ENCODE results near the gene C1GALT1. TPM values are rescaled to one million over a fixed set of nuclear protein-coding genes. Genes with fewer than 3 reads are reported as not detected.

C1GALT1 gene
- total RNA-seq, 2 experiments from 2014 or later: 25.7 to 29.1 TPM

DNA sequence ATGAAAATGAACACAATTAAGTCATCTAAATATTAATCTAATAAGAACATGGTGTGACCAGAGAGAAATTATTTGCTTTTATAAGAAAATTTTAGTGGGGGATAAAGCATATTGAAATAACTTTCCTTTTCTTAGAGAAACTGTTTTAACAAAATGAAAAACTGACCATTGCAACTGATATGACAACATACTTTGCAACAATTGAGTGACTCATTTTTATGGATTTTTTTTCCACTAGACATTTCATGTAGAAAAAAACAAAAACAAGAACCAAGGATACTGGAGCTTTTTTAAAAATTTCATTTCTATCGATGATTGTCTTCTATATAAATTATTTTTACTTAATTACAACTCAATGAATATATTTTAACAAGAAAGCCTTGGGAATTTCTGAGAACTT is 90.0 kb downstream of the C1GALT1 start:
- Mint-ChIP-seq H3K9me3 (no peaks in the 10 kb centered on the region), H3K4me1 (ENCODE audit: low read depth) (no peaks in the 10 kb centered on the region)
- intact Hi-C loops (cut with micrococcal nuclease): no loop called here

DNA sequence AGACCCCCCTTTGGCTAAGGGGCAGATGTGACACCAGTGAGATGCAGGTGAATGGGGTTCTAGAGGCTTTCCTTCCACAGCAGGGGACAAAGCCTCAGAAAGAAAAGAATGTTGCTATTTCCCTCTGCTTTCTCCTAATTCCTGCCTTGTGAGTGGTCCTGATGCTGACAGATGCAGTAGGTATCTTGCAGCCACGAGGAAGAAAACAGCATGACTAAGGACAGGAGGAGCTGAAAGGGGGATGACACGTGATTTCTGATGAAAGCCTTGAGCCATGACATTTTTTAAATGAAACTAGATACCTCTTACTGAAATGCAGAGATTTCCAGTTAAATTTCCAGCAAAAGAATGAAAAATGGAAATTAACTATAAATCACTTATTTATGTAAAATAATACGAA is 92.4 kb downstream of the C1GALT1 start:
- Mint-ChIP-seq H3K27ac (no peak overlapping the region), H3K36me3 (ENCODE audit: low read depth) (no peaks in the 10 kb centered on the region), H3K27me3 (ENCODE audit: low read depth) (no peaks in the 10 kb centered on the region), H3K4me1 (ENCODE audit: low read depth) (no peaks in the 10 kb centered on the region), H3K4me3 (no peak overlapping the region), H3K9me3 (no peaks in the 10 kb centered on the region)
- no peak for DNase-seq
- CTCF ChIA-PET: no interaction called here
- intact Hi-C loops (cut with micrococcal nuclease): loop anchor here (5.0 kb wide), 1 partner anchor 172 kb away; no protein-coding TSS in a partner anchor

More for the DNA sequence above, 90.0 kb downstream of the C1GALT1 start:
- no peaks in the 10 kb centered on the region for H3K27me3 Mint-ChIP-seq (ENCODE audit: low read depth)
- H3K36me3 Mint-ChIP-seq (ENCODE audit: low read depth): no peaks in the 10 kb centered on the region
- CTCF ChIA-PET: no interaction called here
- no peak for DNase-seq
- no peak overlapping the region for H3K4me3 Mint-ChIP-seq
- no peak overlapping the region for H3K27ac Mint-ChIP-seq

DNA sequence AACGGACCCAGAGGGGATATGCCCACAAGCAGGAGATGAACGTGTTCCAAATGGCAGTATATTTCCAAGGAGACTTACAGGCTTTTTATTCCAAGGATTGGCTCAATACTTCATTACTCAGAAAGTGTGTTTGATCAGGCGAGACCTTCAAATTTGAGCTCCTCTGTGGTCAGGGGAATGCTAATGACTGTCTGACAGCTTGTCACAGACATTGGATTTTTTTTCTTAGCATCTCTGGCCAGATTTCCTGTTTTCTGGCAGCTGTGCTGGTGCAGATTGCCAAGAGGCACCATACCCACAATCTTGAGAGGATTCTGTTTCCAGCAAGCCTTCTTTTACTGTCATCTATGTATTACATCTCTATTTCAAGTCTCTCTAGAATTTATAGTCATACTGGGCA is 93.8 kb downstream of the C1GALT1 start:
- H3K27ac Mint-ChIP-seq: no peak overlapping the region
- intact Hi-C loops (cut with micrococcal nuclease): loop anchor here (5.0 kb wide), 1 partner anchor 174 kb away; no protein-coding TSS in a partner anchor
- no peaks in the 10 kb centered on the region for H3K27me3 Mint-ChIP-seq (ENCODE audit: low read depth)
- no peaks in the 10 kb centered on the region for H3K36me3 Mint-ChIP-seq (ENCODE audit: low read depth)
- no peaks in the 10 kb centered on the region for H3K9me3 Mint-ChIP-seq
- H3K4me1 Mint-ChIP-seq (ENCODE audit: low read depth): no peaks in the 10 kb centered on the region
- CTCF ChIA-PET: no interaction called here
- no peak for DNase-seq
- H3K4me3 Mint-ChIP-seq: no peak overlapping the region

DNA sequence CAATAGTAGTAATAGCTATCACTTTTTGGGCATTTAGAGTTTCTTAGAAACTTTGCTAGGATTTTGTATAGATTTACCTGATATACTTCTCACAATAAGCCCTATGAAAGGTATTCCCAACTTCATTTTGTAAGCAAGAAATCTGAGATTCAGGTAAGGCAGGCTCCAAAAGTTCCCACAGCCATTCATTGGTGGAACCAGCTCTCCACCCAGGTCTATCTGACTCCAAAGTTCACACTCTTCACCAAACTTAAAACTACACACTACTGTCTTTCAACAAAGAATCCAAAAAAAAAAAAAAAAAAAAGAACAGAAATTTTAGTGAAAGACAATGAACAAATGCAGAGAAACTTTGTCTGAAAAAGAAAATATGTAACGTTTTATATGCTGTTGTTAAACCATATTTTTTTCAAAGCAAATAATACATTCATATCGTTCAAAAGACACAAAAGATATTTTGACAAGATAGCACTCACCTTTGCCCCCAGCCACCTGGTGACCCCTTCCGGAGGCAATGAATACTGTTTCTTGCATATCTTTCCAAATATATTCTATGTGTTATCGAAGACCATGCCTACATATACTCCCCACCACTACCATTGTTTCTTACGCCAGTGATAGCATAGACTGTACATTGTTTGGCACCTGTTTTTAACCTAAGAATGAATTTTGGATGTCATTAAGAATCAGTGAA is 108.2 kb downstream of the C1GALT1 start:
- H3K27ac Mint-ChIP-seq: no peak overlapping the region
- intact Hi-C loops (cut with micrococcal nuclease): no loop called here
- no peaks in the 10 kb centered on the region for H3K36me3 Mint-ChIP-seq (ENCODE audit: low read depth)
- no peak overlapping the region for H3K4me3 Mint-ChIP-seq
- peaks cover 3% of the 10 kb centered on the region for H3K4me1 Mint-ChIP-seq (ENCODE audit: low read depth)
- no peak for DNase-seq
- no peaks in the 10 kb centered on the region for H3K27me3 Mint-ChIP-seq (ENCODE audit: low read depth)
- CTCF ChIA-PET: no interaction called here
- peaks cover 5% of the 10 kb centered on the region for H3K9me3 Mint-ChIP-seq

DNA sequence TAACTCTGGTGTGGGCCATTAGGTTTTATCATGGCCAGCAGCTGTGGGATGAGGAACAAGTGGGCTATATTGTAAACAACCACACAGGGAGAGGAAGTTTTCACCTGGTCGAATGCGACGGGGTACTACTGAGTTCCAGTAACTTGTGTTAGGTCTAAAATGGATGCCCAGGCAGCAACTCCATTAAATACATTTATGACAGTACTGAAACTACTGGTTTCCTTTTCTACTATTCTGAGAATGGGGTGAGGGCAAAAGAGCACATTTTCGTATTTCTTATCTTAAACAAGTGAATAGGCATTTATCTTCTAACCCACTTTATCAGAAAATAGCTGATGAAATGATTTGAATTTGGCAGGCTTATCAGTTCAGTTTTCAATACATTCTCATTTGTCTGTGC is 109.7 kb downstream of the C1GALT1 start:
- H3K9me3 Mint-ChIP-seq: no peaks in the 10 kb centered on the region
- no peak for DNase-seq
- H3K27ac Mint-ChIP-seq: no peak overlapping the region
- no peak overlapping the region for H3K4me3 Mint-ChIP-seq
- intact Hi-C loops (cut with micrococcal nuclease): no loop called here
- H3K27me3 Mint-ChIP-seq (ENCODE audit: low read depth): no peaks in the 10 kb centered on the region
- CTCF ChIA-PET: no interaction called here
- H3K36me3 Mint-ChIP-seq (ENCODE audit: low read depth): no peaks in the 10 kb centered on the region
- peaks cover 3% of the 10 kb centered on the region for H3K4me1 Mint-ChIP-seq (ENCODE audit: low read depth)

DNA sequence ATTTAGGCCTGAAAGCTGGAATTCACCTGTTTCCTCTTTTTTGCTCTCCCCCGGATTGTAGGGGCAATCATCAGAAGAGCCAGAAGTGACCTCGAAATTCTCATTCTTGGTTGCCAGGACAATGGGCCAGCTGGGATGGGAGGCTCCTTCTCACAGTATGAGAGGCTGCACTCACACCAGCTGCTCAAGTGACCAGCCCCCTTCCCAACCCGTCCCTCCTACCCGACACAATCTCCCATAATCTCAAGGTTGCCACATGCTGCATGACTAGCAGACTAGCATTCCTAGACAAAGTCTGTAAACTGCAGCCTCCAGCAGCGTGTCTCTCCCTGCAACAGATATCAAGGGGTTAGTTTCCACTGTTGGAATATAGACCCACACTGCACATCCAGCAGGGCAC is 110.3 kb downstream of the C1GALT1 start:
- Mint-ChIP-seq H3K4me3 (no peak overlapping the region), H3K27me3 (ENCODE audit: low read depth) (no peaks in the 10 kb centered on the region), H3K4me1 (ENCODE audit: low read depth) (peaks cover 3% of the 10 kb centered on the region), H3K9me3 (peaks cover 3% of the 10 kb centered on the region), H3K27ac (no peak overlapping the region), H3K36me3 (ENCODE audit: low read depth) (no peaks in the 10 kb centered on the region)
- DNase-seq: no peak
- CTCF ChIA-PET: no interaction called here
- intact Hi-C loops (cut with micrococcal nuclease): no loop called here

DNA sequence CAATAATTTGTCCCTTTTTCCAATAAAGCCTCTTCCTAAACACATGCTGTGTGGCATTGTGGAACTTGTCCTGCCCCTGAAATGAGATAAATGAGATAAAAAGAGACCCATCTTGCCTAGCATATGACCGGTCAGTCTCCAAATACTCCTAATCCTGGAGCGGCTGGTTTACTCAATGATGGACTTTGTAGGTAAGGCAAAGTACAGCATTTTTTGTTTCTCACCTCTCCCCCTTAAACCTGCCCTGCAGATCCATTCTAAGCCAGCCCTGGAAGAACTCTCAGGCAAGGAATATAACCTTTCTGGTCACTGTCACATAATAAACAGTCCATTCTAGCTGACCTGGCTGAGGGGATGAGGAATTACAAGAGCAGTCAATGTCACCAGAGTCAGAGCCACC is 110.7 kb downstream of the C1GALT1 start:
- H3K36me3 Mint-ChIP-seq (ENCODE audit: low read depth): no peaks in the 10 kb centered on the region
- H3K27ac Mint-ChIP-seq: no peak overlapping the region
- DNase-seq: no peak
- peaks cover 4% of the 10 kb centered on the region for H3K9me3 Mint-ChIP-seq
- peaks cover 3% of the 10 kb centered on the region for H3K4me1 Mint-ChIP-seq (ENCODE audit: low read depth)
- intact Hi-C loops (cut with micrococcal nuclease): no loop called here
- H3K4me3 Mint-ChIP-seq: no peak overlapping the region
- no peaks in the 10 kb centered on the region for H3K27me3 Mint-ChIP-seq (ENCODE audit: low read depth)
- CTCF ChIA-PET: no interaction called here

DNA sequence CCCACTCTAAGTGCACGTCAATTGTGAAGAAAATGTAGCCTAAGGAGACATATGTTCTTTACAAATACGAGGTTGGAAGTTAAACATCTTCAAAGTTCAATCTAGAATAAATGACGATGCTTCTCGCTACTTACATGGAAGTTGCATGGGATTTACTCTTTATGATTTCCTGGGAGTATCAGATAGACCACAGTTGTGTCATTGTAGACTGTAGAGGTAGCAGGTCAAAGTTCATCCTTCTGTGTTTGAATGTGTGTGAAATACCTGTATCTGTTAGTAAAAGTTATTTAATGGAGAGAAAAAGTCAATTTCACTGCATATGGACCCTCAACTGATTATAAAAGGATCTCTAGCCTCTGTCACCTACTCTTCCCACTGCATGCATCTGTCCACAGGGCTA is 112.6 kb downstream of the C1GALT1 start:
- Mint-ChIP-seq H3K4me3 (no peak overlapping the region), H3K27ac (no peak overlapping the region), H3K9me3 (peaks cover 4% of the 10 kb centered on the region), H3K27me3 (ENCODE audit: low read depth) (no peaks in the 10 kb centered on the region), H3K36me3 (ENCODE audit: low read depth) (no peaks in the 10 kb centered on the region), H3K4me1 (ENCODE audit: low read depth) (no peaks in the 10 kb centered on the region)
- no peak for DNase-seq
- CTCF ChIA-PET: no interaction called here
- intact Hi-C loops (cut with micrococcal nuclease): no loop called here

Measured in activated naive CD4-positive, alpha-beta T cell treated with anti-CD3 and anti-CD28 coated beads for 36 hours (primary cell).